ENCODE data around the gene KLF1. TPM values are rescaled to one million over a fixed set of nuclear protein-coding genes. Genes with fewer than 3 reads are reported as not detected.

The KLF1 gene
- polyA plus RNA-seq, 2 of the 4 experiments (the other 2 are of a cell fraction): not detected

DNA sequence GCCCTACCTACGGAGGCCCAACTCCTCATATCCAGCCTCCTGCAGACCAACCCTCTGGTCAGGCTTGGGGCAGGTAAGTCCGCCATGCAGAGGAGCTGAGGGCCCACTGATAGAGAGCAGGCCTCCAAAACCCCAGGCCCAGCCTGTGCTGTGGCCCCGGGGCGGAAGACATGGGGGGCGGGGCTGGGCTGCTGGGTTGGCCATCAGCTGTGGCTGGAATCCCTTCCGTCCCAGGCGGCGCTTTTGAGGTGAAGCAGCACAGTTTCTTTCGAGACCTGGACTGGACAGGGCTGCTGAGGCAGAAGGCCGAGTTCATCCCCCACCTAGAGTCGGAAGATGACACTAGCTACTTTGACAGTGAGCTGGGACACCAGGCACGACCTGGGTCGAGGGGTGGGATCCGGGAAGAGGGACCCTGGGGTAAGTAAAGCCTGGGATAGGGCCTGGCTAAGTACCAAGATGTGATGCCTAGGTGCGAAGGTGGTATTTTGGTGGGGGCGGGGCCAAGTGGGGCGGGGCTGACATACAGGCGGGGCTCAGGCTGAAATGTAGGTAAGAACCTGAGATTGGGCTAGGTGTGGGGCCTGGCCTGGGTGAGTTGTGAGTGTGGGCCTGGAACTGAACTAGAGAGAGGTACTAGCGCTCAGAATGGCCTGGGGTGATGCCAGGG lies 21.1 kb downstream of the KLF1 start:
- no peak overlapping the region for H3K4me2 ChIP-seq
- ATAC-seq (no peak), FAIRE-seq (no peak), DNase-seq (ENCODE audit: low read depth in 1 of 2, low spot score in 1 of 2) (no peak)
- H3K4me3 ChIP-seq: no peak overlapping the region
- POLR2A ChIA-PET: no interaction called here
- no peaks in the 10 kb centered on the region for H3K9me3 ChIP-seq
- CTCF ChIA-PET: interaction anchor here (1.1 to 3.4 kb wide), 2 partner anchors 19 to 20 kb away, joined by 3 to 23 read pairs; no protein-coding TSS in a partner anchor
- WGBS (ENCODE audit: missing lambda C conversion rate): 83% methylated on average over 9 of the region's 19 CpGs
- no peaks in the 10 kb centered on the region for H3K4me1 ChIP-seq
- no peak overlapping the region for H3K27ac ChIP-seq
- TF ChIP-seq, protein P1, sequence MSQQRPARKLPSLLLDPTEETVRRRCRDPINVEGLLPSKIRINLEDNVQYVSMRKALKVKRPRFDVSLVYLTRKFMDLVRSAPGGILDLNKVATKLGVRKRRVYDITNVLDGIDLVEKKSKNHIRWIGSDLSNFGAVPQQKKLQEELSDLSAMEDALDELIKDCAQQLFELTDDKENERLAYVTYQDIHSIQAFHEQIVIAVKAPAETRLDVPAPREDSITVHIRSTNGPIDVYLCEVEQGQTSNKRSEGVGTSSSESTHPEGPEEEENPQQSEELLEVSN (IDR thresholded peaks at IDR 0.05; ENCODE audit: borderline replicate concordance, low read depth): no peak
- TF ChIP-seq BHLHE40 (IDR thresholded peaks at IDR 0.05; ENCODE audit: low read depth, low read length): no peak
- TF ChIP-seq ESRRA (IDR thresholded peaks at IDR 0.05; ENCODE audit: borderline replicate concordance, low read length): no peak
- no peak for TF ChIP-seq ZNF302 (CRISPR knock-in tag; IDR thresholded peaks at IDR 0.05)
- no peak for TF ChIP-seq JUNB (IDR thresholded peaks at IDR 0.05)
- TF ChIP-seq CHD4 (IDR thresholded peaks at IDR 0.05; ENCODE audit: borderline replicate concordance): no peak

DNA sequence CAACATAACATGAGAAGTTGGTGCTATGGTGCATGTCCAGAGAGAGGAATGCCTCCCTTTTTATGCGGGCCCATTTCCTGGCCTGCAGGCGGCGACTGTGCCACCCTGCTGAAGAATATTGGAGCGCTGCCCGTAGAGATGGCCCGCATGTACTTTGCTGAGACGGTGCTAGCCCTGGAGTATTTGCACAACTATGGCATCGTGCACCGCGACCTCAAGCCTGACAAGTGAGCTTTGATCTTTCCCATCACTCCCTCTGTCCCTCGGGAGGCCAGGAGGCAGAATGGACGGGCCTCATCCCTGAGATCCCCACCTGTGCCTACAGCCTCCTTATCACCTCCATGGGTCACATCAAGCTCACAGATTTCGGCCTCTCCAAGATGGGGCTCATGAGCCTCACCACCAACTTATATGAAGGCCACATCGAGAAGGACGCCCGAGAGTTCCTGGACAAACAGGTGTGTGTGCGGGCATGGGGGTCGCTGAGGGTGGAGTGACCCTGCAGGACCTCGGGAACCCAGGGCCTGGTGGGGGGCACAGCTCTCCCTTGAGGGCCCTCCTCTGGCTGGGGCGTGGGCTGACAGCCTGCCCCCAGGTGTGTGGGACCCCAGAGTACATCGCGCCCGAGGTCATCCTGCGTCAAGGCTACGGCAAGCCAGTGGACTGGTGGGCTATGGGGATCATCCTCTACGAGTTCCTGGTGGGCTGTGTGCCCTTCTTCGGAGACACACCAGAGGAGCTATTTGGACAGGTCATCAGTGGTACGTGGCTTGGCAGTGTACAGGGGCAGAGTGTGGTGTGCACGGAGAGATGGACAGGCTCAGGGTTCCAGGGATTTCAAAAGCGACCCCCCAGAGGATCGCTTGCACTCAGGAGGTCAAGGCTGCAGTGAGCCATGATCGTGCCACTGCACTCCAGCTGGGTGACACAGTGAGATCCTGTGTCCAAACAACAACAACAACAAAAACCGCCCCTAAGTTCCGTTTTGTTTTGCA lies 22.0 kb downstream of the KLF1 start:
- 66% methylated on average over 27 of the region's 34 CpGs for WGBS (ENCODE audit: missing lambda C conversion rate)
- FAIRE-seq (no peak), ATAC-seq (peak in 1 of 2 experiments; percentile 34; a peak in 2 of 6 replicates), DNase-seq (ENCODE audit: low read depth in 1 of 2, low spot score in 1 of 2) (no peak)
- Histone ChIP-seq H3K9me3 (no peaks in the 10 kb centered on the region), H3K4me1 (no peaks in the 10 kb centered on the region), H3K4me2 (no peak overlapping the region), H3K27ac (no peak overlapping the region), H3K4me3 (no peak overlapping the region)
- POLR2A ChIA-PET: no interaction called here
- TF ChIP-seq MAFK (IDR thresholded peaks at IDR 0.05; ENCODE audit: partially characterized antibody): no peak
- TF ChIP-seq ZNF302 (CRISPR knock-in tag; IDR thresholded peaks at IDR 0.05): no peak
- TF ChIP-seq RCOR1 (IDR thresholded peaks at IDR 0.05; ENCODE audit: low read depth, low read length): no peak
- no peak for TF ChIP-seq FOSL2 (IDR thresholded peaks at IDR 0.05)
- no peak for TF ChIP-seq FOSL2 (CRISPR knock-in tag; IDR thresholded peaks at IDR 0.05)
- CTCF ChIA-PET: interaction anchor here (0.6 to 3.4 kb wide), 7 partner anchors 10 to 178 kb away, joined by 3 to 23 read pairs (median 4); no protein-coding TSS in a partner anchor

DNA sequence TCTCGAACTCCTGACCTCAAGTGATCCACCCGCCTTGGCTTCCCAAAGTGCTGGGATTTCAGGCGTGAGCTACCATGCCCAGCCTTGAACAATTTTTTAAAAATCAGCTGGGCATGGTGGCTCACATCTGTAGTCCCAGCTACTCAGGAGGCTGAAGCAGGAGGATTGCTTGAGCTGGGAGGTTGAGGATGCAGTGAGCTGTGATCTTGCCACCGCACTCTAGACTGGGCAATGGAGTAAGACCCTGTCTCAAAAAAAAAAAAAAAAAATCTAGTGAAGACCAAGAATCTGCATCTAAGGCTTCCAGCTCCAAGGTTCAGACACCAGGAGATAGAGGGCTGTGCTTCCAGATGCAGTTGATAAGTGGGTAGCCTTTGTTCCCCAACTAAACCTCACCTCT lies 22.9 kb downstream of the KLF1 start:
- no peak for FAIRE-seq
- TF ChIP-seq MAZ (IDR thresholded peaks at IDR 0.05; ENCODE audit: borderline replicate concordance, low read depth, low read length) (no peak), RAD21 (conservative IDR thresholded peaks at IDR 0.05 in 1 of 2, IDR thresholded peaks at IDR 0.05 in 1 of 2) (no peak), ZFP36 (IDR thresholded peaks at IDR 0.05; ENCODE audit: borderline replicate concordance, partially characterized antibody) (no peak), MAFK (IDR thresholded peaks at IDR 0.05; ENCODE audit: partially characterized antibody) (no peak), GATA3 (IDR thresholded peaks at IDR 0.05; ENCODE audit: borderline replicate concordance) (no peak), EHMT2 (IDR thresholded peaks at IDR 0.05; ENCODE audit: low read depth) (no peak), TFCP2L1 (CRISPR knock-in tag; IDR thresholded peaks at IDR 0.05) (no peak), FOSL2 (IDR thresholded peaks at IDR 0.05) (no peak), FOSL2 (CRISPR knock-in tag; IDR thresholded peaks at IDR 0.05) (no peak)
- TF ChIP-seq, protein P2, sequence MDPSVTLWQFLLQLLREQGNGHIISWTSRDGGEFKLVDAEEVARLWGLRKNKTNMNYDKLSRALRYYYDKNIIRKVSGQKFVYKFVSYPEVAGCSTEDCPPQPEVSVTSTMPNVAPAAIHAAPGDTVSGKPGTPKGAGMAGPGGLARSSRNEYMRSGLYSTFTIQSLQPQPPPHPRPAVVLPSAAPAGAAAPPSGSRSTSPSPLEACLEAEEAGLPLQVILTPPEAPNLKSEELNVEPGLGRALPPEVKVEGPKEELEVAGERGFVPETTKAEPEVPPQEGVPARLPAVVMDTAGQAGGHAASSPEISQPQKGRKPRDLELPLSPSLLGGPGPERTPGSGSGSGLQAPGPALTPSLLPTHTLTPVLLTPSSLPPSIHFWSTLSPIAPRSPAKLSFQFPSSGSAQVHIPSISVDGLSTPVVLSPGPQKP (IDR thresholded peaks at IDR 0.05; ENCODE audit: low read depth, low read length): no peak
- TF ChIP-seq, protein P3, sequence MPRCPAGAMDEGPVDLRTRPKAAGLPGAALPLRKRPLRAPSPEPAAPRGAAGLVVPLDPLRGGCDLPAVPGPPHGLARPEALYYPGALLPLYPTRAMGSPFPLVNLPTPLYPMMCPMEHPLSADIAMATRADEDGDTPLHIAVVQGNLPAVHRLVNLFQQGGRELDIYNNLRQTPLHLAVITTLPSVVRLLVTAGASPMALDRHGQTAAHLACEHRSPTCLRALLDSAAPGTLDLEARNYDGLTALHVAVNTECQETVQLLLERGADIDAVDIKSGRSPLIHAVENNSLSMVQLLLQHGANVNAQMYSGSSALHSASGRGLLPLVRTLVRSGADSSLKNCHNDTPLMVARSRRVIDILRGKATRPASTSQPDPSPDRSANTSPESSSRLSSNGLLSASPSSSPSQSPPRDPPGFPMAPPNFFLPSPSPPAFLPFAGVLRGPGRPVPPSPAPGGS (IDR thresholded peaks at IDR 0.05): no peak
- TF ChIP-seq, protein P4, sequence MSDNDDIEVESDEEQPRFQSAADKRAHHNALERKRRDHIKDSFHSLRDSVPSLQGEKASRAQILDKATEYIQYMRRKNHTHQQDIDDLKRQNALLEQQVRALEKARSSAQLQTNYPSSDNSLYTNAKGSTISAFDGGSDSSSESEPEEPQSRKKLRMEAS (IDR thresholded peaks at IDR 0.05): no peak
- TF ChIP-seq, protein P5, sequence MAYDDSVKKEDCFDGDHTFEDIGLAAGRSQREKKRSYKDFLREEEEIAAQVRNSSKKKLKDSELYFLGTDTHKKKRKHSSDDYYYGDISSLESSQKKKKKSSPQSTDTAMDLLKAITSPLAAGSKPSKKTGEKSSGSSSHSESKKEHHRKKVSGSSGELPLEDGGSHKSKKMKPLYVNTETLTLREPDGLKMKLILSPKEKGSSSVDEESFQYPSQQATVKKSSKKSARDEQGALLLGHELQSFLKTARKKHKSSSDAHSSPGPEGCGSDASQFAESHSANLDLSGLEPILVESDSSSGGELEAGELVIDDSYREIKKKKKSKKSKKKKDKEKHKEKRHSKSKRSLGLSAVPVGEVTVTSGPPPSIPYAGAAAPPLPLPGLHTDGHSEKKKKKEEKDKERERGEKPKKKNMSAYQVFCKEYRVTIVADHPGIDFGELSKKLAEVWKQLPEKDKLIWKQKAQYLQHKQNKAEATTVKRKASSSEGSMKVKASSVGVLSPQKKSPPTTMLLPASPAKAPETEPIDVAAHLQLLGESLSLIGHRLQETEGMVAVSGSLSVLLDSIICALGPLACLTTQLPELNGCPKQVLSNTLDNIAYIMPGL (CRISPR knock-in tag; IDR thresholded peaks at IDR 0.05; ENCODE audit: borderline replicate concordance): no peak
- CTCF ChIA-PET: interaction anchor here (0.6 to 3.4 kb wide), 7 partner anchors 11 to 177 kb away, joined by 3 to 23 read pairs (median 4); no protein-coding TSS in a partner anchor
- DNase-seq (ENCODE audit: low read depth in 1 of 2, low spot score in 1 of 2): no peak
- POLR2A ChIA-PET: no interaction called here
- Histone ChIP-seq H3K4me2 (no peak overlapping the region), H3K4me3 (no peak overlapping the region), H3K4me1 (no peaks in the 10 kb centered on the region), H3K9me3 (no peaks in the 10 kb centered on the region), H3K27ac (no peak overlapping the region)
- no peak for ATAC-seq
- WGBS (ENCODE audit: missing lambda C conversion rate): 84% methylated on average over 3 of the region's 4 CpGs
